SK-MEL-5 (cell line): ENCODE measurements around the gene THSD7A. TPM values are rescaled to one million over a fixed set of nuclear protein-coding genes. Genes with fewer than 3 reads are reported as not detected.

Experiments used
- DNase-seq: peaks from one replicate; pipeline ENCODE4 v3.0.0-alpha.2; 2016; ENCODE audit warnings: low read depth, low spot score
- in situ Hi-C: cut with HindIII; loops from 2 replicates; pipeline ENCODE4 v1.10.0; 2016; ENCODE audit warnings: low sequenced_read_pairs, high pct_unique_total_duplicates, low pct_unique_long_range_greater_than_20kb
- total RNA-seq: library from RNA; depleted of rRNA; stranded (reverse); fragments of >200 nt; shearing (Covaris generic); gene quantifications from 2 replicates; pipeline ENCODE4 v1.2.3, GENCODE V29; 2014

The THSD7A gene
- total RNA-seq, 1 experiment from 2014 or later = 0.45 TPM

DNA sequence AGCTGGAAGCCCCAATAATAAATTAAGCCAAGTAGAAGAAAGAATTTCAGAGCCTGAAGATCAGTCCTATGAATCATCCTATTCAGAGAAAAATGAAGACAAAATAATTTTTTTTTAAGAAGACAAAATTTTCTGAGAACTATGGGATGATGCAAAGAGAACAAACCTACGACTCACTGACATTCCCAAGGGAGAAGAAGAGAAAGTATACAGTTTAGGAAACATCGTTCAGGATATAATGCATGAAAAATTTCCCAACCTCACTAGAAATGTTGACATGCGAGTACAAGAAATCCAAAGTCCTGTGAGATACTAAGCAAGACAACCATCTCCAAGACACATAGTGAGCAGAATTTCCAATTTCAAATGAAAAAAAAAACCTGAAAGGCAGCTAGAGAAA is 150.5 kb downstream of the THSD7A start:
- in situ Hi-C loops = no loop called here
- no peak for DNase-seq

- no peak for DNase-seq
- in situ Hi-C loops = no loop called here
Observed at GRCh38 chr7:11675163-11675562, 156.8 kb downstream of the THSD7A start.

DNA sequence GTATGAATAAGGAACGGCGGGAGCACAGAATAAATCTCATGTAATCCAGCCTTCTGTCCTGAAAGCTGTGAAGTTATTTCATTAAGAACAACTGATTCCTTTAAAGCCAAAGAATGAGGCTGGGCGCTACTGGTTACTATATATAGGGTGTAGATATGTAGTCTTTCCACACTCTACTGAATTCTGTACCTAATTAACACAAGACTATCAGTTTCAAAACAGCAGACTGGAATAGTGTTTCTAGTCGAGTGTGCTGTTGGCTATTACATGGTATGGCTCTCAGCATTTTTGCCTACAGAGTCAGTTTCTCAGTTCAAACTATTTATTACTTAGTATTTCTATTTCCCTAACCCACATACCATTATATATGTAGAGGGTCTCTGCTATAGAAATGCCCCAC is 163.3 kb downstream of the THSD7A start:
- DNase-seq = no peak
- in situ Hi-C loops = no loop called here

DNA sequence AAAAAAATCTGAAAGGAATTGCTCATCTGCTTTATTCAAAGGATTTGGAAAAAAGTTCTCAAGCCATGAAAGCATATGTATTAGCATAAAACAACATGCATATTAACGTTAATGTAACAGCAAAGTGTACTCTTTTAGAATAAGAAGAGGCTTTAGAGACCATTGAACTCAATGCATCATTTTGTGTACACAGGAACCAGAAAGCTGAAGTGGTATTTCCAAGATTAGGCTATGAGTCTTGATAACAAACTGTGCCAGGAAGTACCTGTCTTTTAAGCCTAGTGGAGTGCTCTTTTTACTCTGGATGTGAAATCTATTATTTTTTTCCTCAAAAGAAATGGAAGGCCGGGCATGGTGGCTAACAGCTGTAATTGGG is 164.2 kb downstream of the THSD7A start:
- in situ Hi-C loops = no loop called here
- DNase-seq = no peak

GRCh38 chr7:11667071-11667809 is 164.8 kb downstream of the THSD7A start:
- no peak for DNase-seq
- in situ Hi-C loops = no loop called here

DNA sequence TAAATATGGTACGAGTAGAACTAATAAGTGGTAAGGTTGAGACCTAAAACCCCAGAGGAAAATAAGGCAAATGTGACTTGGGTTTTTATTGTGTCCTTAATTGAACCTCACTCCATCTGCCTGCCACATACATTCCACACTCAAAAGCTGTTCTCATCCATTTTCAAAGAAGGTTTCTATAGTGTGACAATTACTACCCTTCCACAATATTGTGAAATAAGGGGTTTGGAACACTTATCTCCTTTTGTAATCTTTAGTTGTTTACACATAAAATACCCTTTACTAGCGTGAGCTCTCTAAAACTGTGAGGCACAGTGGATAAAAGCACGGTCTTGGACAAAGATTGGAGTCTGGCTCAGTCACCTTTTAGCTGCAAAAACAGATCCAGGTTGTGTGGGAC is 166.6 kb downstream of the THSD7A start:
- in situ Hi-C loops = no loop called here
- DNase-seq = no peak

- no peak for DNase-seq
- in situ Hi-C loops = no loop called here
Observed at GRCh38 chr7:11655642-11656041, 176.4 kb downstream of the THSD7A start.

DNA sequence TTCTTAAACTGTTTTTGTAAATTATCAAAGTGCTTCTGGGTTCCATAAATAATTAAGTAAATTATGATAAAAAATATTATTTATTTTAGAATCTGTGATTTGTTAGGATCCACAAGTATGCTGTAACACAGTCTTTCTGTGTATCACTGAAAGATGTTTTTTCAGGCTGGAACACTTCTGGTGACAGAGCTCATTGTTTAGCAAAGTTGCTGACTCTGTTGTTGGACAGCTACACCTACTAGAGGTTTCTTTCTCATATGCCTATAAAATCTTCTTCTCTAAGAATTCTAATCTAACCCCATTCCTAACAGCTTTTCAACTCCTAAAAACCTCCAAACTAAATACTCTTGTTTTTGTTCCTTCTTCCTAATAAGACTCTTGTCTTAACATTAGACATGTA is 176.8 kb downstream of the THSD7A start:
- in situ Hi-C loops = no loop called here
- no peak for DNase-seq

GRCh38 chr7:11650500-11650899 is 181.5 kb downstream of the THSD7A start:
- in situ Hi-C loops = no loop called here
- no peak for DNase-seq

- in situ Hi-C loops = no loop called here
- no peak for DNase-seq
Observed at GRCh38 chr7:11650030-11650429, 182.0 kb downstream of the THSD7A start.

DNA sequence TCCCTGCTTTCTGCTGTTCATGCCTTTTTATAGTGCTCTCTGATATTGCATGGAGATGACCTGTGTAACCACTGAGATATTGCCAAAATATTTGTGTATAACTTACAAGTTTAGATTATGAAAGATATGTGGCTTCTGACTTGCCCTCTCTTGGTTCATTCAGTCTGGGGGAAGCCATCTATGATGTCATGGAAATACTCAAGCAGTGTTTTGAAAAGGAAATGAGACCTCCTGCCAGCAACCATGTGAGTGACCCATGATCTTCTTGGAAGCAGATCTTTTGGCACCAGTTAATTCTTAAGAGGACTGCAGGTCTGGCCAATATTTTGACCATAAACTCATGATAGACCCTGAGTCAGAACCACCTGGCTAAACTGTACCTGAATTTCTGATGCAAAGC is 183.0 kb downstream of the THSD7A start:
- peak; percentile 37 for DNase-seq
- in situ Hi-C loops = no loop called here

DNA sequence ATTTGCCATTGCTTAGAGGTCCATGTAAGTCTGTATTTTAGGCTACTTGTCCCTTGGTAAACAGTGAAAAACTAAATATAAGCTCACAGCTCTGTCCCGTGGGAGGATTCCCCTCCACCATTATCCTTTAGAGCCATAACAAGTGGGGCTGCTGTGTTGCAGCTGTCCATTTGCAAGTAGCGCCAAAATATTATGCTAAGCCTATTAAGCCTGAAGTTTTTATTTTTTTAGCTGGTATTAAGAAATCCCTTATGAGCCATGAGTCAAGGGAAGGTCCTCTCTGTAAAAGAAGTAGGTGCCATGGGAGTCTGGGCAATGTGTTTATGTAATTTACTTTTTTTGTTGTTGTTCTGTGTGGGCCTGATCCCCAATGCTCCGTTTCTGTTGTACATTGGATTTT is 183.9 kb downstream of the THSD7A start:
- no peak for DNase-seq
- in situ Hi-C loops = no loop called here

GRCh38 chr7:11642841-11643240 is 189.2 kb downstream of the THSD7A start:
- in situ Hi-C loops = no loop called here
- DNase-seq = no peak

DNA sequence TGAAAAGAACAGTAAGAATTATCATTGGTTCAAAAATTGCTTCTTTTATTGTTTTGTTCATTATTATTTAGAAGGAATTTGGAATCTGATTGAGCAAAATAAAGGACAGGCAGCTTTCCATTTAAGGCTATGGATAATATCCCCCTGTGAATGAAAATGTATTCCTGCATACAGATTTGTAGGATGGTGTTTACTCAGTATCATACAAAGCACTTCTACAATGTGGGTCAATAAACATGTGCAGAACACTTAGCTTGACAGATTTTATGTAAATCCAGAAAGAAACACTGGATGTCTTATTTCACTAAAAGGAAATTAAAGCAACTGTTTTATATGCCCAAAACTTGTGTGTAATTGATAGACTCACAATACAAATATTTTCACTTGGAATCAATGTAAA is 189.7 kb downstream of the THSD7A start:
- DNase-seq = no peak
- in situ Hi-C loops = no loop called here

- in situ Hi-C loops = no loop called here
- no peak for DNase-seq
Observed at GRCh38 chr7:11638011-11638774, 193.8 kb downstream of the THSD7A start.

- DNase-seq = no peak
- in situ Hi-C loops = no loop called here
Observed at GRCh38 chr7:11636274-11636673, 195.7 kb downstream of the THSD7A start.

GRCh38 chr7:11633310-11633709 is 198.7 kb downstream of the THSD7A start:
- in situ Hi-C loops = no loop called here
- DNase-seq = no peak

DNA sequence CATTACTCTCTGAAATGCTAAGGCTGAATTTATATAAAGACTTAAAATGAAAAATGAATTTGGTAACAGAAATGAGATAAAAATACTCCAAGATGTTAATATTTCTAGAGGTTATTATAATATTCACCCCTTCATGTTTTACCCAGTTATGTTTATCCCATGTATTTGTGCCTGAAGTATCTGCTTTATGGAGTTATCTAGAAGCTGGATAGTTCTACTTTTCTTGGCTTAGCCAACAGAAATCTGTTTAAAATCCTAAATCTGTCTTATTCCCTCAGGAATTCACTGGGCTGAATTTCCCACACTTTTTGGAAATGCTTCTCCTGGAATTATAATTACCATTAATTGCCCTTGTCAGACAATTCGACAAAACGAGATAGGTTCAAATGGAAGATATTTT is 201.6 kb downstream of the THSD7A start:
- in situ Hi-C loops = no loop called here

DNA sequence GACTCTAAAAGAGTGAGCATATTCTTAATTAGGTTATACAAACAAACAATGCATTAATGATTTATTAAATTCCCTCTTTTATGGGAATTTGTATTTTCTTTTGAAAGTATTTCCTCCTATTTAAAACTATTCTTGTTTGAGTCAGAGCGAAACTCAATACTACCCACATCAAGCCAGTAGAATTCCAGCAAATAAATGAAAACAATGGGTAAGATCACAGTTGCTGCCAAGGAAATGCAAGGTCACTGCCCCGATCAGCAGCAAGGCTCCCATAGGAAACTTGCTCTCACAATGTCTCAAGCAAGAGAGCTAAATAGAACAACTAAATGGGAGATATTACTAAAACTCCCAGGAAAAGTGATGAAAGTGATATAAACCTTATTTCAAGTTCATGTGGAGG is 206.3 kb downstream of the THSD7A start:
- in situ Hi-C loops = no loop called here
- no peak for DNase-seq

More for the DNA sequence above, 201.6 kb downstream of the THSD7A start:
- no peak for DNase-seq
